ENCODE data around the gene HSH2D.
"Not testable (repeated sequence)": the region's sequence is repeated elsewhere in the genome, so short reads cannot be mapped to it uniquely, and the experiment has no call there.

The HSH2D gene

DNA sequence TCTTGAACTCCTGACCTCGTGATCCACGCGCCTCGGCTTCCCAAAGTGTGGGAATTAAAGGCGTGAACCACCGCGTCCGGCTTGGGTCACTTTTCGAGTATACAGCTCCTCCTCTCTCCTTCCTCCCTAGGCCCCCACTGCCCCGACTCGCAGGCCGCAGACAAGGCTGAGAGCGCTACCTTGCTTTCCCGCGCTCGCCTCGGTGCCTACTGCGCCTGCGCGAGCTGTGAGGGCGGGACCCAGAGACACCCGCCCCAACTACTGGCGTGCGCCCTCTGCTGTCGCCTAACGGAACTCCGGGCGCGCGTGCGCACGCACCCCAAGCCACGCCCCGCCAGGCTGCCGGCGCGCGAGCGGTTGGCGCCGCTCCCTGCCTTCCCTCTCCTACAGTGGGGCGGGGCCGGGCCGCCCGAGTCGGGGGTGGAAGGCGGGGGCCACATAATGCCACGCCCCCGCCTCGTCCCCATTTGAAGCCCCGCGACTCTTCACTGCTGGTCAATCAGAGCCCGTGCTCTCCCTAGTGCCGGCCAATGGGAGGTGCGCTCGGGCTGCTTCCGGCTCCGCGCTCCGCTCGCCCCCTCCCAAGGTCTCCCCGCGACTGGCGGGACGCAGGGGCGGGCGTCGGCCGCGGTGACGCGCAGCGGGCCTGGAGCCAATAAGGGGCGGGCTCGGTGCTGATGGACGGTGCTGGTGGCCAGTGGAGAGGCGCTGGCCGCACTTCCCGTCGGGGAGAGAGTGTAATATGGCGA, 32.2 kb upstream of the HSH2D start, which contains the start of gene RAB8A:
Gene RAB8A (plus strand): TSS at position 730 of the 749 bp plus-strand sequence. CDS start 13 bp downstream, at position 743.
- Histone ChIP-seq H3K27me3 (replicated peaks; ENCODE audit: control insufficient read depth, insufficient read depth, low read length) (no peaks in the 10 kb centered on the region), H3K4me3 (ENCODE audit: low read length) (peak within 1 kb of the TSS; percentile 95), H3K36me3 (ENCODE audit: control insufficient read depth, insufficient read depth, low read length, severe bottlenecking) (no peaks in the 10 kb centered on the region), H3K9me3 (ENCODE audit: control insufficient read depth, low read length) (no peaks in the 10 kb centered on the region), H3K4me1 (ENCODE audit: control insufficient read depth, insufficient read depth, low read length) (peaks cover 17% of the 10 kb centered on the region), H3K9ac (ENCODE audit: low read length) (peak within 1 kb of the TSS; percentile 96)
- DNase-seq (ENCODE audit: low read depth): peak; percentile 100

DNA sequence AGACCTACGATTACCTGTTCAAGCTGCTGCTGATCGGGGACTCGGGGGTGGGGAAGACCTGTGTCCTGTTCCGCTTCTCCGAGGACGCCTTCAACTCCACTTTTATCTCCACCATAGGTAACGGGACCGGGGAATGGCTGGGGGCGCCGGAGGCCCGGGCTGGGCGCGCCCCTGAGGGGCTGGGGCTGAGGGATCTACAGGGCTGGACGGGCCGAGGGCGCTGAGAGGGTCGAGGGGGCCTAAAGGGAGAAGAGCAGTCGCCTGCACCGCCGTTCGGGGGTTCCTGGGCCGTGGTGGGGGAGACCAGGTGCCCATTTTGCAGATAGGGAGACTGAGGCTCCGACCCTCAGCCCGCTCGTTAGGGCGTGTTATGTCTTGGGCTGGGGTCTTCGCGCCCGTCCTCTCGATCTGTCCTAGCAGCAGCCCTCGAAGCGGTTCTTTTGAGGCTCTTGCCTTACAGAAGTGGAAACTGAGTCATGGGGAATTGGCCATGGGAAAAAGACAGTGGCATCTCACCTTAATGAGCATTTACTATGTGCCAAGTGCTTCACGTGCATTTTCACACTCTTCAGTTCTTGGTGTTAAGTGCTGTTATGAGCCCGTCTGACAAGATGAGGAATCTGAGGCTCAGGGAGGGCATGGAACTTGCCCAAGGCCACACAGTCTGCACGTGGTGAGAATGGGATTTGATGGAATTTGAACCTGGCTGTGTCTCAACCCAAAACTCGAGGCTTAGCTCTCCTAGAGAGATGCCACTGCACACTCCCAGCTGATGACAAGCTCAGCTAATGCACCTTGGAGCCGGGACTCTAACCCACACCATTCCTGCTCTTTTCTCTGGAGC, 31.4 kb upstream of the HSH2D start:
- Histone ChIP-seq H3K9me3 (ENCODE audit: control insufficient read depth, low read length) (no peaks in the 10 kb centered on the region), H3K27me3 (replicated peaks; ENCODE audit: control insufficient read depth, insufficient read depth, low read length) (no peaks in the 10 kb centered on the region), H3K36me3 (ENCODE audit: control insufficient read depth, insufficient read depth, low read length, severe bottlenecking) (no peaks in the 10 kb centered on the region), H3K4me1 (ENCODE audit: control insufficient read depth, insufficient read depth, low read length) (peaks cover 15% of the 10 kb centered on the region), H3K9ac (ENCODE audit: low read length) (peak overlapping the region; percentile 96), H3K4me3 (ENCODE audit: low read length) (peak overlapping the region; percentile 95)
- DNase-seq (ENCODE audit: low read depth): peak; percentile 33

DNA sequence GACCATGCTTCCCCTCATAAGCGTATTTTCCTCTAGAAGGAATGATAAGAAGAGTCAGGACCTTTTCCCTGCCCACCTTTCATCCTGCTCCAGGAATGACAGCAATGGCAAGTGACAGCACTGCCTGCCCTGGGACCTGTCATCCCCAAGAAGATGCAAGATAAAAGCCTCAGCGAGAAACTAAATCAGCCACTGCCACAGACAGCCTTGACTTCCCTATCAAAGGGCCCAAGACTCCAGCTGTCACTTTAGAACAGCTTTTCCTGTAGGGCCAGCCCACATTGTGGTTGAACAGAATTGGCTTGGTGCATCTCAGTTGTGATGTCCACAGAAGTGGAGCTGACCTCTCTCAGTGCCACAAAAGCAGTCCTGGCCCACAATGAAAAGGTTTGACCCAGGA, 30.7 kb upstream of the HSH2D start:
- peak overlapping the region; percentile 96 for H3K9ac ChIP-seq (ENCODE audit: low read length)
- peaks cover 15% of the 10 kb centered on the region for H3K4me1 ChIP-seq (ENCODE audit: control insufficient read depth, insufficient read depth, low read length)
- DNase-seq (ENCODE audit: low read depth): no peak
- H3K36me3 ChIP-seq (ENCODE audit: control insufficient read depth, insufficient read depth, low read length, severe bottlenecking): no peaks in the 10 kb centered on the region
- no peaks in the 10 kb centered on the region for H3K27me3 ChIP-seq (replicated peaks; ENCODE audit: control insufficient read depth, insufficient read depth, low read length)
- H3K4me3 ChIP-seq (ENCODE audit: low read length): peak overlapping the region; percentile 95
- no peaks in the 10 kb centered on the region for H3K9me3 ChIP-seq (ENCODE audit: control insufficient read depth, low read length)

DNA sequence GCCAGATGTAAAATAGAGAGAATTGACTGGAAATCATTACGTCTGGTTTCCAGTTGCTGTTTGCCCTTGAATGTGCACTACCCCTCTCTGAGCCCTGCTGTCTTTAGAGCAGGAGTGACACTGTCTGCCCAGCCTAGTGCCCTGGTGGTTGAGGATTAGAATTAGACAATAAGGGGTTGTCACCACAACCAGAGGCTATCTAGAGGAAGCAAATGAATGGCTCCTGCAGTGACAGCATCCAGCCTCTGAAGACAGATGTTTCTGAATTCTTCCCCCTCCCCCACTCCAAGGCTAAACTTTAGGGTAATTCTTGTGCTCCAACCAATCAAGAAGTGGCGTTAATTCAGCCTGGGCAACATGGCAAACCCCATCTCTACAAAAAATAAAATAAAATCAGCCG, 29.8 kb upstream of the HSH2D start:
- Histone ChIP-seq H3K9me3 (ENCODE audit: control insufficient read depth, low read length) (no peaks in the 10 kb centered on the region), H3K9ac (ENCODE audit: low read length) (no peak overlapping the region), H3K27me3 (replicated peaks; ENCODE audit: control insufficient read depth, insufficient read depth, low read length) (no peaks in the 10 kb centered on the region), H3K4me3 (ENCODE audit: low read length) (no peak overlapping the region), H3K36me3 (ENCODE audit: control insufficient read depth, insufficient read depth, low read length, severe bottlenecking) (peaks cover 9% of the 10 kb centered on the region), H3K4me1 (ENCODE audit: control insufficient read depth, insufficient read depth, low read length) (peaks cover 15% of the 10 kb centered on the region)
- no peak for DNase-seq (ENCODE audit: low read depth)

DNA sequence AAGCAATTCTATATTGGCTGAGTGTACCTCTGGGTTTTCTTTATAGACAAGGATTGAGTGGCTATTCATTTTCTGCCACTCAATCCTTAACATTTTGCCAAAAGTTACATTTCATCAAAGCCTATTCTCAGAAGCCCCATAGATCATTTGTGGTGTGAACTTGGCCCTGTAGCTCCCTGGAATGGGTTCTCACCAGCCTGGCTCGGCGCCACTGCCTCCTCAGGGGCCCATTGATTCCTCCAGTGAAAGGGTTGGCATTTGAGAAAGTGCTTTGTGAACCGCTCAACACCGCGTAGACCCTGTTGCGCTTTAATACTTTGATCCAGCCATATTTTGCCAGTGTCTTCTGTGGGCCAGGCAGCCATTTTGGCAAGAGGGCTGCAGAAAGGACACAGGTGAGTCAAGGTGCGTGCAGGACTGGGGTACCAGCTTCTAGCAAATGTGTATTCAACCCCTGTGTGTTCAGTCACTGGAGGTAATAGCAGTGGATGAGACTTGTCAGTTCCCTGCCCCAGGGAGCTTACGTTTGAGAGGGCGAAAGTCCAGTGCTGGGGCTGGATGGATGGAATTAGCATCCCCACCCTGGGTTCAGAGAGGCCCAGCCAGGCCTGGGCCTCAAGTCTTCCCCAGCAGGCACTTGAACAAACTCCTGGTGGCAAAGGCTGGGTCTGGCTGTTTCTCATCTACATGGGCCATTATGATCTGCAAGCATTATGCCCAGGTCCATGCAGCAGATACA, 28.0 kb upstream of the HSH2D start:
- peaks cover 15% of the 10 kb centered on the region for H3K4me1 ChIP-seq (ENCODE audit: control insufficient read depth, insufficient read depth, low read length)
- no peak for DNase-seq (ENCODE audit: low read depth)
- peaks cover 20% of the 10 kb centered on the region for H3K36me3 ChIP-seq (ENCODE audit: control insufficient read depth, insufficient read depth, low read length, severe bottlenecking)
- no peaks in the 10 kb centered on the region for H3K9me3 ChIP-seq (ENCODE audit: control insufficient read depth, low read length)
- no peak overlapping the region for H3K4me3 ChIP-seq (ENCODE audit: low read length)
- no peaks in the 10 kb centered on the region for H3K27me3 ChIP-seq (replicated peaks; ENCODE audit: control insufficient read depth, insufficient read depth, low read length)
- H3K9ac ChIP-seq (ENCODE audit: low read length): no peak overlapping the region

DNA sequence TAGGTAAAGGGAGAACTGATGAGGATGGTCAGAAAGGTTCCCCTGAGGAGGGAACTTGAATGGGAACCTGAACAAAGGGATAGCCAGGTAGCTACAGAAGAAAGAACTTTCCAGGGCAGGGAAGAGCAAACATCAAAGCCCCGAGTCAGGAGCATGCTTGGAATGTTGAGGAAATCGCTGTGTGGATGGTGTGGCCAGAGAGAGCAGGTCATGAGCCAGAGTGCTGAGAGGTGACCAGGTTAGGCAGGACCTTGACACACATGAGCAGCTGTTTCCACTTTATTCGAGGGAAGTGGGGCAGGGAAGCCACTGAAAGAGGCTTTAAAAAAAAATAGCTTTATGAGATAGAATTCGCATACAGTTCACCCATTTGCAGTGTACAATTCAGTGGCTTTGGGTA, 27.4 kb upstream of the HSH2D start:
- no peak for DNase-seq (ENCODE audit: low read depth)

DNA sequence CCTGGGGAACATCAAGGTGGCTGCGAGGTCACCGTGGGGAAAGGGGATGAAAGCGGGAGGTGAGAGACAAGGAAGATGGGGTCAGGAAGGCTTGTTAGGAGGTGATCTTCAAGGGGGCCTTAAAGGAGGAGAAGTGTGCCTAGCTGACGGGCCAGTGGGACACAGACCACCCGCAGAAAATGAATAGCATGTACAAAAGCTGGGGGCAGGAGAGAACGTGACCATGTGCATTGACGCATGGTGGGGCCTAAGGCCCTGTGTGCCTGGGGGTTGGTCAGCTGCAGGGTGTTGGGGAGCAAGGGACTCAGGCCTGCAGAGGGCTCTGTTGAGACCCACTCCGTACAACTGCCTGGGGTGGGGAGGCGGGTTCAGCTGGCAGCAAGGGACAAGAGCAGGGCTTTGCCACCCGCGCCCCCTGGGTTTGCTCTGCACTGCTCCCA, 25.9 kb upstream of the HSH2D start:
- no peaks in the 10 kb centered on the region for H3K27me3 ChIP-seq (replicated peaks; ENCODE audit: control insufficient read depth, insufficient read depth, low read length)
- H3K9me3 ChIP-seq (ENCODE audit: control insufficient read depth, low read length): no peaks in the 10 kb centered on the region
- no peak overlapping the region for H3K9ac ChIP-seq (ENCODE audit: low read length)
- peaks cover 10% of the 10 kb centered on the region for H3K4me1 ChIP-seq (ENCODE audit: control insufficient read depth, insufficient read depth, low read length)
- DNase-seq (ENCODE audit: low read depth): no peak
- peaks cover 36% of the 10 kb centered on the region for H3K36me3 ChIP-seq (ENCODE audit: control insufficient read depth, insufficient read depth, low read length, severe bottlenecking)
- no peak overlapping the region for H3K4me3 ChIP-seq (ENCODE audit: low read length)

More for the DNA sequence above, 27.4 kb upstream of the HSH2D start:
- Histone ChIP-seq H3K36me3 (ENCODE audit: control insufficient read depth, insufficient read depth, low read length, severe bottlenecking) (peaks cover 20% of the 10 kb centered on the region), H3K4me1 (ENCODE audit: control insufficient read depth, insufficient read depth, low read length) (peaks cover 15% of the 10 kb centered on the region), H3K9ac (ENCODE audit: low read length) (no peak overlapping the region), H3K4me3 (ENCODE audit: low read length) (no peak overlapping the region), H3K27me3 (replicated peaks; ENCODE audit: control insufficient read depth, insufficient read depth, low read length) (no peaks in the 10 kb centered on the region), H3K9me3 (ENCODE audit: control insufficient read depth, low read length) (no peaks in the 10 kb centered on the region)

DNA sequence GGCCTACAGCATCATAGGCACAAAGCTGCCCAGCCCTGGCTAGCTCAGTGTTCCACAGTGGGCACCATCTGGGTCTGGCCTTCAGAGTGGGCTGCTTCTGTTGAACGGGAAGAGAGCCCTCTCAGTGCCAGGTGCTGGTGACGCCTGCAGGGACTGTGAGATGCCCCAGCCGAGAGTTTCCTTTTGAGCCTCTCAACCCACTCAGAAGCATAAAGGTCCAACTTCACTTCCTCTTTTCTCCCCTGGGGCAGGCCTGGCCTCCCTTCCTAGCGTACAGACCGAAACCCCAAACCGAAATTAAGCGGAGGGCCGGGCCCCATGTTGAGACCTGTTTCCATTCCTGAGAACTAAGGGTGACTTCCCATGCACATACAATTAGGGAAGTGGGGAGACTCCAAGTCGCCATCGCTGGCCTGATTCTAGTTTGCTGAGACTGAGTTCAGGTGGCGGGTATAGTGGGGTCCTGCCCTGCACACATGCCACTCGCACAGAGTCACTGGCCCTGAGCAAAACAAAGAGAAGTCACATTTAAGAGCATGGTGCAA, 24.9 kb upstream of the HSH2D start:
- Histone ChIP-seq H3K9me3 (ENCODE audit: control insufficient read depth, low read length) (no peaks in the 10 kb centered on the region), H3K27me3 (replicated peaks; ENCODE audit: control insufficient read depth, insufficient read depth, low read length) (no peaks in the 10 kb centered on the region), H3K36me3 (ENCODE audit: control insufficient read depth, insufficient read depth, low read length, severe bottlenecking) (peaks cover 41% of the 10 kb centered on the region), H3K4me3 (ENCODE audit: low read length) (no peak overlapping the region), H3K4me1 (ENCODE audit: control insufficient read depth, insufficient read depth, low read length) (peaks cover 6% of the 10 kb centered on the region), H3K9ac (ENCODE audit: low read length) (no peak overlapping the region)
- DNase-seq (ENCODE audit: low read depth): no peak

DNA sequence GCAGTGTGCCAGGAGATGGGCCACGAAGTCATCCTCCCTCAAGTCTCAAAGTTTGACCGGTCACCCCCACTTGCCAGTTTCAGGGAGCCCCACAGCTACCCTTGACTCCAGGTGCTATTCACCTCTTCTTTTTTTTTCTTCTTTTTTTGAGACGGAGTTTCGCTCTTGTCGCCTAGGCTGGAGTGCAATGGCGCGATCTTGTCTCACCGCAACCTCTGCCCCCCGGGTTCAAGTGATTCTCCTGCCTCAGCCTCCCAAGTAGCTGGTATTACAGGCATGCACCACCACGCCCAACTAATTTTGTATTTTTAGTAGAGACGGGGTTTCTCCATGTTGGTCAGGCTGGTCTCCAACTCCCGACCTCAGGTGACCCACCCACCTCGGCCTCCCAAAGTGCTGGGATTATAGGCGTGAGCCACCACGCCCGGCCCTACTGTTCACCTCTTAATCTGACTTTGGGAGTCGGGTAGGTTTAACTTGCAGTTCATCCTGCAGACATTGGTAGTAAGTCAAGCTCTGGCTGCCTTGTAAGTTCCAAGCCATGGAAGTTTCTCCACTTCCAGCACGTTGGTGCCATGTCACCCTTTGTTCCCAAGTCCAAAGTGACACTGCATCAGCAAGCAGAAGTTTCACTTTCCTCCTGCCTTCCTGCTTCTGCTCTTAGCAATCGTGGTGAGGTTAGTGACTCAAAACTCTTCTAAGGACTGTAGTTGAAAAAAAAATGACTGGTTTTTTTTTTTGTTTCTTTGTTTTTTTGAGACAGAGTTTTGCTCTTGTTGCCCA, 24.2 kb upstream of the HSH2D start:
- H3K4me1 ChIP-seq (ENCODE audit: control insufficient read depth, insufficient read depth, low read length); H3K9me3 ChIP-seq (ENCODE audit: control insufficient read depth, low read length); H3K27me3 ChIP-seq (replicated peaks; ENCODE audit: control insufficient read depth, insufficient read depth, low read length); H3K4me3 ChIP-seq (ENCODE audit: low read length); DNase-seq (ENCODE audit: low read depth); H3K9ac ChIP-seq (ENCODE audit: low read length): not testable (repeated sequence)
- peaks cover 46% of the 10 kb centered on the region for H3K36me3 ChIP-seq (ENCODE audit: control insufficient read depth, insufficient read depth, low read length, severe bottlenecking)

DNA sequence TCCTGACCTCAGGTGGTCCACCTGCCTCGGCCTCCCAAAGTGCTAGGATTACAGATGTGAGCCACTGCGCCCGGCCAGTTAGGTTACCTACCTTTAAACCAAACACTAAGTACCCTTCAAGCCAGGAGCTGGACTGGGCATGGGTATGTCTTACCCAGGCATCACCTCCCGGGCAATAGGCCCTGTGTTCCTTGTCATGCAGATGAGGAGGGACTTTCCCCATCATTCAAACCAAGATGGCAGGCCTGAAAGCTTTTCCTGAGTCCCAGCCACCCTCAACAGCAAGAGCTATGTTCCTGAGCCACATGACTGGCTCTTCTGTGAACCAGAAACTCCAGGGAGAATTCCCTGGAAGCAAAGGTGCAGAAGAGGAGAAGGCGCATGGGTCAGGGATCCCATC, 22.3 kb upstream of the HSH2D start:
- Histone ChIP-seq H3K9ac (ENCODE audit: low read length) (no peak overlapping the region), H3K27me3 (replicated peaks; ENCODE audit: control insufficient read depth, insufficient read depth, low read length) (no peaks in the 10 kb centered on the region), H3K9me3 (ENCODE audit: control insufficient read depth, low read length) (no peaks in the 10 kb centered on the region), H3K4me1 (ENCODE audit: control insufficient read depth, insufficient read depth, low read length) (no peaks in the 10 kb centered on the region), H3K4me3 (ENCODE audit: low read length) (no peak overlapping the region), H3K36me3 (ENCODE audit: control insufficient read depth, insufficient read depth, low read length, severe bottlenecking) (peaks cover 64% of the 10 kb centered on the region)
- DNase-seq (ENCODE audit: low read depth): no peak
